B cell (primary cell): ENCODE results near the gene FBXO10. TPM values are rescaled to one million over a fixed set of nuclear protein-coding genes. Genes with fewer than 3 reads are reported as not detected.
"Not testable (repeated sequence)": the region's sequence is repeated elsewhere in the genome, so short reads cannot be mapped to it uniquely, and the experiment has no call there.

ENCODE experiments used
- ATAC-seq: fragments of 200-7000 bp; cut with Tn5 transposase; one replicate; pipeline ENCODE4 v1.10.0; 2021; ENCODE audit warnings: low read depth, mild to moderate bottlenecking, moderate number of reproducible peaks, moderate library complexity
- CTCF ChIA-PET: fragments of 350-600 bp; sonication (Branson Sonifier 250); formaldehyde crosslinking; loops from one replicate; lab custom pipeline; 2021; ENCODE audit warnings: antibody characterized with exemption, inconsistent platforms; lab: Charles Lee
- POLR2A ChIA-PET: fragments of 350-600 bp; sonication (Branson Sonifier 250); formaldehyde crosslinking; loops from one replicate; lab custom pipeline; 2021; ENCODE audit warnings: antibody characterized with exemption; lab: Charles Lee
- DNase-seq: peaks from one replicate; pipeline ENCODE4 v3.0.0; 2013
- H2AFZ ChIP-seq: 2 replicates; pipeline ENCODE4 v1.6.1; 2012; ENCODE audit warnings: mild to moderate bottlenecking, low read depth, low read length; ENCODE audit not compliant: insufficient read depth, poor library complexity, severe bottlenecking
- H3K27ac ChIP-seq, 2 donors: 1 replicate in 1 of 2; 2 replicates in 1 of 2; pipeline ENCODE4 v1.5.1; 2012 to 2013; ENCODE audit warnings: low read length in 2 of 2, mild to moderate bottlenecking in 2 of 2, moderate library complexity in 1 of 2
- H3K27me3 ChIP-seq, 4 experiments: fragments of 200-600 bp in 1 of 4; sonication (generic) in 1 of 4; replicated peaks in 1 of 4; 1 replicate in 2 of 4; 2 replicates in 2 of 4; pipeline versions ENCODE4 v1.6.1 to v1.7.0; 2013 to 2016; ENCODE audit warnings: low read length in 3 of 4, mild to moderate bottlenecking in 2 of 4, mixed read lengths in 1 of 4, moderate library complexity in 1 of 4; ENCODE audit not compliant: insufficient read depth in 4 of 4, control insufficient read depth in 3 of 4; ENCODE audit errors: control extremely low read depth in 1 of 4
- H3K36me3 ChIP-seq, 2 experiments: replicated peaks in 1 of 2; 1 replicate in 1 of 2; 2 replicates in 1 of 2; pipeline versions ENCODE4 v1.6.1 to v1.7.1; 2013; ENCODE audit warnings: low read length in 1 of 2; ENCODE audit not compliant: insufficient read depth in 2 of 2, control insufficient read depth in 1 of 2; ENCODE audit errors: control extremely low read depth in 1 of 2, extremely low read depth in 1 of 2
- H3K4me1 ChIP-seq, 2 donors: fragments of 200-600 bp in 1 of 2; sonication (generic) in 1 of 2; 1 replicate in 1 of 2; 2 replicates in 1 of 2; pipeline versions ENCODE4 v1.5.1 to v1.6.1; 2013 to 2017; ENCODE audit warnings: low read length in 2 of 2; ENCODE audit not compliant: control insufficient read depth in 2 of 2, insufficient read depth in 2 of 2
- H3K4me2 ChIP-seq: replicated peaks from 2 replicates; pipeline ENCODE3; 2012; ENCODE audit warnings: mild to moderate bottlenecking, low read depth, low read length; ENCODE audit not compliant: poor library complexity, severe bottlenecking
- H3K4me3 ChIP-seq, 5 experiments: fragments of 200-600 bp in 1 of 5; sonication (generic) in 1 of 5; 1 replicate in 3 of 5; 2 replicates in 2 of 5; pipeline versions ENCODE4 v1.5.1 to v1.7.0; 2011 to 2016; ENCODE audit warnings: low read length in 4 of 5, mild to moderate bottlenecking in 4 of 5, low read depth in 2 of 5, control low read depth in 1 of 5, moderate library complexity in 1 of 5; ENCODE audit not compliant: insufficient read depth in 1 of 5; ENCODE audit errors: control extremely low read depth in 1 of 5, extremely low read depth in 1 of 5
- H3K79me2 ChIP-seq: fragments of 200-600 bp; sonication (generic); one replicate; pipeline ENCODE4 v1.6.0; 2016; ENCODE audit warnings: low read length; ENCODE audit not compliant: control insufficient read depth, insufficient read depth
- H3K9ac ChIP-seq: fragments of 200-600 bp; sonication (generic); 2 replicates; pipeline ENCODE4 v1.6.1; 2017; ENCODE audit warnings: mild to moderate bottlenecking, low read length, moderate library complexity
- H3K9me3 ChIP-seq, 3 donors: one replicate each; pipeline versions ENCODE4 v1.6.1 to v1.7.1; 2013; ENCODE audit warnings: low read length in 2 of 3; ENCODE audit not compliant: control insufficient read depth in 2 of 3, insufficient read depth in 1 of 3; ENCODE audit errors: control extremely low read depth in 1 of 3
- H4K20me1 ChIP-seq: 2 replicates; pipeline ENCODE4 v1.6.0; 2012; ENCODE audit warnings: mild to moderate bottlenecking, low read length; ENCODE audit not compliant: insufficient read depth, control insufficient read depth, poor library complexity, severe bottlenecking
- H3K27ac Mint-ChIP-seq: one replicate; pipeline ENCODE4 v1.8.0; 2021; ENCODE audit warnings: mixed read lengths
- H3K27me3 Mint-ChIP-seq: one replicate; pipeline ENCODE4 v1.8.0; 2021; ENCODE audit warnings: mixed read lengths
- H3K4me1 Mint-ChIP-seq: one replicate; pipeline ENCODE4 v1.8.0; 2021; ENCODE audit warnings: mixed read lengths
- H3K4me3 Mint-ChIP-seq: one replicate; pipeline ENCODE4 v1.8.0; 2021; ENCODE audit warnings: mixed read lengths
- H3K9me3 Mint-ChIP-seq: one replicate; pipeline ENCODE4 v1.8.0; 2022; ENCODE audit warnings: mixed read lengths; ENCODE audit not compliant: insufficient read depth
- EZH2 ChIP-seq: IDR thresholded peaks from 2 replicates; pipeline ENCODE4 v1.6.1; 2012; ENCODE audit warnings: borderline replicate concordance, low read depth, mild to moderate bottlenecking, moderate library complexity, low read length; ENCODE audit not compliant: insufficient read depth, poor library complexity, severe bottlenecking
- WGBS: methylation state at CpG from one replicate; pipeline ENCODE4 v1.1.5; 2013; ENCODE audit warnings: missing lambda C conversion rate; ENCODE audit not compliant: insufficient coverage; 5-methylcytosine and 5-hydroxymethylcytosine counted together
- intact Hi-C: fragments of 100-400 bp; cut with micrococcal nuclease; formaldehyde crosslinking; loops from one replicate; pipeline ENCODE4 v1.10.0; 2022
- polyA plus RNA-seq: library from polyadenylated mRNA; depleted of rRNA; stranded (reverse); fragments of >200 nt; gene quantifications from 2 replicates; pipeline ENCODE4 v1.2.3, GENCODE V29; 2012
- total RNA-seq, 2 donors: library from RNA; stranded (reverse); fragments of 120-200 nt in 1 of 2; gene quantifications; 1 replicate in 1 of 2; 2 replicates in 1 of 2; pipeline versions ENCODE4 v1.2.3 to v1.2.4, GENCODE V29; 2013 to 2022
- TF ChIP-seq, protein P1 (sequence below): fragments of 200-600 bp; IDR thresholded peaks from one replicate; pipeline ENCODE4 v1.8.0; 2022; ENCODE audit warnings: antibody characterized with exemption, mild to moderate bottlenecking

FBXO10 gene
- total and polyA plus RNA-seq, 2 donors (not counting 1 experiment from before 2014, with no cell fraction given): 18.6 to 67.3 TPM

DNA sequence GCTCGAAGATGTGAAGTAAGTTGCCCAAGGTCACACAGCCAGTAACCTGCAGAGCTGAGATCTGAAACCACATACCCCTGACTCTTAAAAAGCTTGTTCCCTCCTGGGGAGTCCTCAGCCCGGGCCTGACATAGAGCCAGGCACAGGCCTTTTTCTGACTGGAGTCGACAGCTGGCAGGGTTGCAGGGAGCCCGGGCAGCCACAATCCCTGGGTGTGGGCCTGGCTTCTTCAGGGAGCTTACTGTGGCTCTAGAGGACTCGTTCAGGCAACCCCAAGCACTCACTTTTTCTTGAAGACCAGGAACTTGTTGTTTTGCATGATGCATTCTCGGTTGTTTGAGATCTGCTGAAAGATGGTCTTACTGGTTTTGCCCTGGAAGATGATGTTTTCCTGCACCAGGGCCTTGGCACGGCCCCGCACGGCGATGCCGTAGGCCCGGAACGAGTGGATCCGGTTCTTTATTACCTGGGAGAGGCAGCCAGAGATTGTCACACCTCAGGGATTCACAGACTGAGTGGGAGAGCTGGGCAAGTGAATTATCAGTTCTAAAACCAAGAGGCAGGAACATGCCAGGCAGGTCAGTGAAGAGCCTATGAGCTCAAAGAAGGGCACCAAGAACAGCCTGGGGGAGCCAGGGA lies 60.4 kb downstream of the FBXO10 start:
- H3K4me3 ChIP-seq: no peak overlapping the region
- 96% methylated on average over 14 of the region's 14 CpGs for WGBS
- peaks cover 0 to 4% of the 10 kb centered on the region in 2 donors for H3K4me1 ChIP-seq
- DNase-seq (no peak), ATAC-seq (no peak)
- no peaks in the 10 kb centered on the region for H3K27me3 ChIP-seq
- POLR2A ChIA-PET: no interaction called here
- no peak overlapping the region for H3K4me3 Mint-ChIP-seq
- intact Hi-C loops: no loop called here
- no peaks in the 10 kb centered on the region for H3K27me3 Mint-ChIP-seq
- H3K4me2 ChIP-seq: no peak overlapping the region
- no peaks in the 10 kb centered on the region for H3K79me2 ChIP-seq
- CTCF ChIA-PET: interaction anchor here (1.1 kb wide), 1 partner anchor 15 kb away, joined by 3 read pairs; no protein-coding TSS in a partner anchor
- no peaks in the 10 kb centered on the region for H3K9me3 Mint-ChIP-seq
- no peak overlapping the region for H3K27ac Mint-ChIP-seq
- TF ChIP-seq EZH2: no peak
- TF ChIP-seq, protein P1, sequence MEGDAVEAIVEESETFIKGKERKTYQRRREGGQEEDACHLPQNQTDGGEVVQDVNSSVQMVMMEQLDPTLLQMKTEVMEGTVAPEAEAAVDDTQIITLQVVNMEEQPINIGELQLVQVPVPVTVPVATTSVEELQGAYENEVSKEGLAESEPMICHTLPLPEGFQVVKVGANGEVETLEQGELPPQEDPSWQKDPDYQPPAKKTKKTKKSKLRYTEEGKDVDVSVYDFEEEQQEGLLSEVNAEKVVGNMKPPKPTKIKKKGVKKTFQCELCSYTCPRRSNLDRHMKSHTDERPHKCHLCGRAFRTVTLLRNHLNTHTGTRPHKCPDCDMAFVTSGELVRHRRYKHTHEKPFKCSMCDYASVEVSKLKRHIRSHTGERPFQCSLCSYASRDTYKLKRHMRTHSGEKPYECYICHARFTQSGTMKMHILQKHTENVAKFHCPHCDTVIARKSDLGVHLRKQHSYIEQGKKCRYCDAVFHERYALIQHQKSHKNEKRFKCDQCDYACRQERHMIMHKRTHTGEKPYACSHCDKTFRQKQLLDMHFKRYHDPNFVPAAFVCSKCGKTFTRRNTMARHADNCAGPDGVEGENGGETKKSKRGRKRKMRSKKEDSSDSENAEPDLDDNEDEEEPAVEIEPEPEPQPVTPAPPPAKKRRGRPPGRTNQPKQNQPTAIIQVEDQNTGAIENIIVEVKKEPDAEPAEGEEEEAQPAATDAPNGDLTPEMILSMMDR: no peak
- peaks cover 8% of the 10 kb centered on the region for H3K4me1 Mint-ChIP-seq
- H3K36me3 ChIP-seq: peaks cover 2 to 11% of the 10 kb centered on the region in 2 experiments
- H2AFZ ChIP-seq: no peak overlapping the region
- H3K9me3 ChIP-seq: peaks cover 0 to 2% (median 0%) of the 10 kb centered on the region in 3 donors
- H4K20me1 ChIP-seq: no peaks in the 10 kb centered on the region
- H3K27ac ChIP-seq: no peak overlapping the region
- no peak overlapping the region for H3K9ac ChIP-seq

DNA sequence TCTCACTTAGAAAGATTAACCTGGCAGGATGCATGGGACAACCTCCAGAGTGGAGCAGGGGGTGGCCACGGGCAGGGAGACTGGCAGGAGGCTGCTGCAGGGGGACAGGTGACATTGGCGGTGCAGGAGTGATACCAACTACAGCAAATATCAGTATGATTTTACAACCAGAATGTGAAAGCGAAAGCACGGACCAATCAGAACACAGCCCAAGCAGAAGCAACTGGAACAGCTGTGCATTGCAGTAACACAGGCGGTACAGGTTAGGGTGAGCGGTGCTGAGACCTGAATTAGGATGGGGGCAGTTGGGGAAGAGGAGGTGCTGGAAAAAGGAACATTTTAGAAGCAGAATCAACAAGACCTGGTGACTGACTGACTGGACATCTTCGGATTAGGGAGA lies 61.2 kb downstream of the FBXO10 start:
- Histone ChIP-seq H2AFZ (no peak overlapping the region), H3K27me3 (no peaks in the 10 kb centered on the region), H3K9me3 (peaks cover 0 to 2% (median 0%) of the 10 kb centered on the region in 3 donors), H4K20me1 (no peaks in the 10 kb centered on the region), H3K4me2 (no peak overlapping the region), H3K36me3 (peaks cover 2 to 7% of the 10 kb centered on the region in 2 experiments), H3K4me1 (peaks cover 0 to 4% of the 10 kb centered on the region in 2 donors), H3K79me2 (no peaks in the 10 kb centered on the region), H3K4me3 (no peak overlapping the region), H3K9ac (no peak overlapping the region), H3K27ac (no peak overlapping the region)
- ATAC-seq: no peak
- no peak for DNase-seq
- 94% methylated on average over 6 of the region's 7 CpGs for WGBS
- POLR2A ChIA-PET: no interaction called here
- TF ChIP-seq, protein P1: no peak
- TF ChIP-seq EZH2: no peak
- H3K4me1 Mint-ChIP-seq: peaks cover 8% of the 10 kb centered on the region
- H3K9me3 Mint-ChIP-seq: no peaks in the 10 kb centered on the region
- CTCF ChIA-PET: no interaction called here
- no peaks in the 10 kb centered on the region for H3K27me3 Mint-ChIP-seq
- no peak overlapping the region for H3K27ac Mint-ChIP-seq
- intact Hi-C loops: no loop called here
- no peak overlapping the region for H3K4me3 Mint-ChIP-seq

DNA sequence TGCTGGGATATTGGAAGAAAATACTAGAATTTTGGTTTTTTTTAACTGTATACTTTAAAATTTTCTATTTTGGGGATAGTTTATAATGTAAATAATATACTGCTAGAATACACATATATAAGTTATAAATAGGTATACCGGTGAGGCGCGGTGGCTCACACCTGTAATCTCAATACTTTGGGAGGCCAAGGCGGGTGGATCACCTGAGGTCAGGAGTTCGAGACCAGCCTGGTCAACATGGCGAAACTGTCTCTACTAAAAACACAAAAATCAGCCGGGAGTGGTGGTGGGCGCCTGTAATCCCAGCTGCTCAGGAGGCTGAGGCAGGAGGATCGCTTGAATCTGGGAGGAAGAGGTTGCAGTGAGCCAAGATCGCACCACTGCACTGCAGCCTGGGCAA lies 61.8 kb downstream of the FBXO10 start:
- H4K20me1 ChIP-seq, DNase-seq, H3K27me3 Mint-ChIP-seq, H3K79me2 ChIP-seq, H3K27ac Mint-ChIP-seq, H3K36me3 ChIP-seq, POLR2A ChIA-PET, H2AFZ ChIP-seq, H3K9me3 Mint-ChIP-seq, ATAC-seq, H3K4me1 Mint-ChIP-seq, H3K27me3 ChIP-seq, H3K27ac ChIP-seq, H3K4me2 ChIP-seq, H3K4me3 Mint-ChIP-seq, CTCF ChIA-PET, H3K4me1 ChIP-seq, intact Hi-C loops, H3K9ac ChIP-seq, H3K9me3 ChIP-seq, H3K4me3 ChIP-seq: not testable (repeated sequence)
- WGBS: no CpG with 5 or more reads among the region's 10 CpGs
